Thyroid gland (tissue), 4 donors: Measurements from ENCODE around the gene XG. TPM values are rescaled to one million over a fixed set of nuclear protein-coding genes. Genes with fewer than 3 reads are reported as not detected.

Source experiments
- DNase-seq, 2 donors: peaks; one replicate each; pipeline ENCODE4 v3.0.0-alpha.2; 2019
- H3K27ac ChIP-seq, 3 donors: fragments of 200-600 bp; sonication (generic); 1 replicate in 2 of 3; 2 replicates in 1 of 3; pipeline ENCODE4 v1.5.1; 2016 to 2019; ENCODE audit warnings: mild to moderate bottlenecking in 1 of 3, moderate library complexity in 1 of 3
- H3K27me3 ChIP-seq: fragments of 200-600 bp; sonication (generic); one replicate; pipeline ENCODE4 v1.5.1; 2019
- H3K36me3 ChIP-seq, 2 donors: fragments of 200-600 bp; sonication (generic); one replicate each; pipeline ENCODE4 v1.5.1; 2016 to 2019
- H3K4me1 ChIP-seq, 2 donors: fragments of 200-600 bp; sonication (generic); one replicate each; pipeline ENCODE4 v1.5.1; 2017 to 2019
- H3K4me3 ChIP-seq, 3 donors: fragments of 200-600 bp; sonication (generic); replicated peaks in 1 of 3; 1 replicate in 2 of 3; 2 replicates in 1 of 3; pipeline ENCODE4 v1.5.1; 2016; ENCODE audit warnings: mild to moderate bottlenecking in 1 of 3
- H3K9me3 ChIP-seq: fragments of 200-600 bp; sonication (generic); one replicate; pipeline ENCODE4 v1.5.1; 2017
- CTCF ChIP-seq, 6 experiments: fragments of 200-600 bp in 3 of 6; fragments of 450-650 bp in 3 of 6; sonication (generic) in 3 of 6; IDR thresholded peaks; one replicate each; pipeline ENCODE4 v1.5.1; 2016 to 2019; ENCODE audit warnings: antibody characterized with exemption in 6 of 6, mild to moderate bottlenecking in 2 of 6, inconsistent platforms in 1 of 6, moderate library complexity in 1 of 6
- POLR2A ChIP-seq, 2 donors: fragments of 450-650 bp; IDR thresholded peaks; one replicate each; pipeline ENCODE4 v1.6.1; 2017; ENCODE audit warnings: antibody characterized with exemption in 2 of 2, mild to moderate bottlenecking in 2 of 2, moderate library complexity in 1 of 2
- WGBS, 2 donors: methylation state at CpG; one replicate each; pipeline ENCODE4 v1.1.5; 2017; 5-methylcytosine and 5-hydroxymethylcytosine counted together
- intact Hi-C: fragments of 100-400 bp; cut with DNase I; formaldehyde crosslinking; loops from one replicate; pipeline ENCODE4 v1.15.1; 2023
- total RNA-seq, 4 donors: library from RNA; depleted of rRNA; stranded (reverse); fragments of >200 nt; gene quantifications; one replicate each; pipeline ENCODE4 v1.2.3, GENCODE V29; 2016

XG gene
- total RNA-seq, 4 donors from 2014 or later: 0.68 to 4.7 (median 2.4) TPM

DNA sequence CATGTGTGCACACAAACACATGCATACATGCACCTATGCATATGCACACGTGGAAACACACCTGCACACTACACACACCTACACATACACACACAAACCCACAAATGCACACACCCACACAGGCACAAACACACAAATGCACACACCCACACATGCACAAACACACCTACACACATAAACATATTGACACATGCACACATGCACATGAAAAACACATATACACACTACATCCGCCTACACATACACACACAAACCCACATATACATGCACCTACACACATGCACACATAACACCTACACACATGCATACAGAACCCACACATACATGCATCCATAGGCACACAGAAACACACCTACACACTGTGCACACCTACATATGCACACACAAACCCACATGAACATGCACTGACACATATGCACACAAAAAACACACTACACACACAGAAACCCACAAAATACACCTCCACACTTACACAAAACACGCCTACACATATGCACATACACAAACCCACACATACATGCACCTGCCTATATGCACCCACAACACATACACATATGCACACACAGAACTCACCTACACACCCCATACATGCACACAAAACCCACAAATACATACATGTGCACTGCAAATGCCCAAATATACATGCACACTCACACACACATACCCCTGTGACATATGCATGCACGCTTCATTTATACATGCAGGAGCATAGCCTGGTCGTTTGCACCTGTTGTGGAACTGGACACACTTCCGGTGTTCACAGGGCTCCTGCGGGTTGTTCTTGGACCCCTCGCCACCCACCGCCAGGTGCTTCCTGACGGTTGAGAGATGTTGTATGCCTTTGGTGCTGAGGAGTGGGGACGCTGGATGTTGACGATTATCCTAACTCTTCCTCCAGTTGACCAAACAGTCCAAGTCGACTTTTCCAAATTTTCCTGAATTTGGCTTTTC is 38.7 kb upstream of the XG start:
- Histone ChIP-seq H3K27me3 (no peaks in the 10 kb centered on the region), H3K4me1 (peaks cover 0 to 2% of the 10 kb centered on the region in 2 donors), H3K36me3 (peaks cover 5 to 9% of the 10 kb centered on the region in 2 donors), H3K9me3 (no peaks in the 10 kb centered on the region), H3K27ac (no peak overlapping the region), H3K4me3 (no peak overlapping the region)
- no peak for TF ChIP-seq POLR2A (IDR thresholded peaks at IDR 0.05)
- WGBS, 2 donors: 87 to 94% methylated on average over 13 of the region's 13 CpGs
- intact Hi-C loops: no loop called here
- no peak for DNase-seq

GRCh38 chrX:2714551-2714950 is 37.3 kb upstream of the XG start:
- no peak overlapping the region for H3K4me3 ChIP-seq
- H3K9me3 ChIP-seq: no peaks in the 10 kb centered on the region
- intact Hi-C loops: no loop called here
- peaks cover 5 to 20% of the 10 kb centered on the region in 2 donors for H3K36me3 ChIP-seq
- DNase-seq: no peak
- H3K4me1 ChIP-seq: no peaks in the 10 kb centered on the region
- TF ChIP-seq POLR2A (IDR thresholded peaks at IDR 0.05) (no peak), CTCF (IDR thresholded peaks at IDR 0.05) (no peak)
- WGBS, 2 donors: 84 to 89% methylated on average over 6 of the region's 6 CpGs
- H3K27ac ChIP-seq: no peak overlapping the region
- H3K27me3 ChIP-seq: no peaks in the 10 kb centered on the region

DNA sequence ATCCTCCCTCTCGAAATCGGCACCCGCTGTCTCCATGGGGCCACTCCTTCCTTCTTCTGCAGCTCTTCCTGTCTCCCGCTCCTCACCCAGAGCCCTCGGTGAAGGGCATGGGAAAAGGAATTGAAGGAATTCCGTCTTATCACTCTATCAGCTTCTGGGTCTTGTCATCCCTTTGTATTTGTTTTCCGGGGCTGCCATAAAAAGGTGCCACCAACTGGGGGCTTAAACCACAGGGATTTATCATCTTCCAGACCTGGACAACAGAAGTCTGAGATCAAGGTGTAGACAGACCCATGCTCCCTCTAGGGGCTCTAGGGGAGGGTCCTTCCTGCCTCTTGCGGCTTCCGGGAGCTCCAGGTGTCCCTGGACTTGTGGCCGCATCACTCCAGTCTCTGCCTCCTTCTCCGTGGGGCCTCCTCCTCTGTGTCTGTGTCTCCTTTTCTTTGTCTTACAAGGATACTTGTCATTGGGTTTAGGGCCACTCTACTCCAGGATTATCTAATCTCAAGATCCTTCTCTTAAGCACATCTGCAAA is 36.7 kb upstream of the XG start:
- TF ChIP-seq CTCF (IDR thresholded peaks at IDR 0.05) (no peak), POLR2A (IDR thresholded peaks at IDR 0.05) (no peak)
- Histone ChIP-seq H3K4me3 (no peak overlapping the region), H3K27me3 (no peaks in the 10 kb centered on the region), H3K36me3 (peaks cover 5 to 25% of the 10 kb centered on the region in 2 donors), H3K27ac (no peak overlapping the region), H3K4me1 (no peaks in the 10 kb centered on the region), H3K9me3 (no peaks in the 10 kb centered on the region)
- DNase-seq: no peak
- intact Hi-C loops: no loop called here
- WGBS, 2 donors: 92% methylated on average over 11 of the region's 11 CpGs

- intact Hi-C loops: no loop called here
- Histone ChIP-seq H3K9me3 (no peaks in the 10 kb centered on the region), H3K4me3 (no peak overlapping the region), H3K36me3 (peaks cover 17 to 28% of the 10 kb centered on the region in 2 donors), H3K4me1 (no peaks in the 10 kb centered on the region), H3K27me3 (no peaks in the 10 kb centered on the region), H3K27ac (no peak overlapping the region)
- no peak for DNase-seq
- 67 to 77% methylated on average over 5 of the region's 5 CpGs for WGBS, 2 donors
- TF ChIP-seq POLR2A (IDR thresholded peaks at IDR 0.05) (no peak), CTCF (IDR thresholded peaks at IDR 0.05) (no peak)
Measured at GRCh38 chrX:2717312-2717711, 34.5 kb upstream of the XG start.

DNA sequence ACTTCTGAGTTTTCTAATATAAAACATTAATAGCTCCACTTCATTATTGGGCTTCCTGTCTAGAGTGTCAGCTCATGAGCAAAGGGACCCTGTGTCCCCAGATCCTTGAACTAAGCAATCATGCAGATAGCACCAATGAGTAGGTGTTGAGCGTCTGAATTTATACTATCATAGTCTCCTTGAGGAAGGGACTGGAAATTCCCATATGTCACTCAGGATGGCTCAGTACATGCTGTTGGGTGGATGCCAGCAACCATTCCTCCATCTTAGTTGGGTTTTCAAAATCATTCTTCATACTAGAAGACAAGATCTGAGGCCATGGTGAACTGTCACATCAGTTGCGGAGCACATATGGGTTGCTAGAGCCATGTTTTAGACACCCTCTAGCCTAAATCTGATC is 33.0 kb upstream of the XG start:
- WGBS, 2 donors: 95 to 100% methylated on average over 2 of the region's 2 CpGs
- H3K27me3 ChIP-seq: no peaks in the 10 kb centered on the region
- peaks cover 29 to 42% of the 10 kb centered on the region in 2 donors for H3K36me3 ChIP-seq
- H3K4me3 ChIP-seq: no peak overlapping the region
- no peak for TF ChIP-seq CTCF (IDR thresholded peaks at IDR 0.05)
- H3K4me1 ChIP-seq: no peaks in the 10 kb centered on the region
- no peak for DNase-seq
- intact Hi-C loops: no loop called here
- no peaks in the 10 kb centered on the region for H3K9me3 ChIP-seq
- no peak overlapping the region for H3K27ac ChIP-seq
